Type B pancreatic cell (in vitro differentiated cells): ENCODE results near the gene FAM117A. TPM values are rescaled to one million over a fixed set of nuclear protein-coding genes. Genes with fewer than 3 reads are reported as not detected.

Experiments used
- DNase-seq: peaks from one replicate; pipeline ENCODE4 v3.0.0; 2021; ENCODE audit warnings: mixed read lengths; ENCODE audit not compliant: unreplicated experiment; ENCODE audit errors: extremely low spot score
- H3K27ac Mint-ChIP-seq: 2 replicates; pipeline ENCODE4 v1.8.0; 2021; ENCODE audit warnings: mild to moderate bottlenecking, mixed read lengths
- H3K27me3 Mint-ChIP-seq: 2 replicates; pipeline ENCODE4 v1.8.0; 2021; ENCODE audit warnings: mixed read lengths
- H3K36me3 Mint-ChIP-seq: 2 replicates; pipeline ENCODE4 v1.8.0; 2021; ENCODE audit warnings: mixed read lengths
- H3K4me1 Mint-ChIP-seq: one replicate; pipeline ENCODE4 v1.8.0; 2021; ENCODE audit warnings: mixed read lengths; ENCODE audit not compliant: unreplicated experiment
- H3K4me3 Mint-ChIP-seq: 2 replicates; pipeline ENCODE4 v1.8.0; 2021; ENCODE audit warnings: mild to moderate bottlenecking, mixed read lengths
- H3K9me3 Mint-ChIP-seq: 2 replicates; pipeline ENCODE4 v1.8.0; 2021; ENCODE audit warnings: mixed read lengths
- total RNA-seq: library from RNA; stranded (reverse); gene quantifications from 2 replicates; pipeline ENCODE4 v1.2.1, GENCODE V29; 2021; ENCODE audit warnings: low replicate concordance
- TF ChIP-seq, protein P1 (sequence below): fragments of 200-600 bp; sonication (generic); conservative IDR thresholded peaks from 2 replicates; pipeline ENCODE4 v1.5.0; 2021; ENCODE audit warnings: antibody characterized with exemption, mild to moderate bottlenecking

Gene FAM117A
- total RNA-seq, 1 donor from 2014 or later: 13.0 TPM

DNA sequence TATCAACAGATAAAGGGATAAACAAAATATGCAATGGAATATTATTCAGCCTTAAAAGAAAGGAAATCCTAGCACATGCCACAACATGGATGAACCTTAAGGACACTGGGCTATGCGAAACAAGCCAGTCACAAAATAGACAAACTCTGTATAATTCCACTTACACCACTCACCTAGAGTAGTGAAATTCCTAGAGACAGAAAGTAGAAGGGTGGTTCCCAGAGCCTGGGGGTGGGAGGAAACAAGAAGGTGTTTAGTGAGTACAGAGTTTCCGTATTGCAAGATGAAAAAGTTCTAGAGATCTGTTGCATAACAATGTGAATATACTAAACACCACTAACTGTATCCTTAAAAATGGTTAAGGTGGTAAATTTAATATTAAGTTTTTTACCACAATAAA is 96.1 kb downstream of the FAM117A start:
- Mint-ChIP-seq H3K36me3 (peaks cover 9% of the 10 kb centered on the region), H3K9me3 (no peaks in the 10 kb centered on the region), H3K4me3 (no peak overlapping the region), H3K4me1 (no peaks in the 10 kb centered on the region), H3K27ac (no peak overlapping the region), H3K27me3 (no peaks in the 10 kb centered on the region)
- DNase-seq: no peak
- TF ChIP-seq, protein P1, sequence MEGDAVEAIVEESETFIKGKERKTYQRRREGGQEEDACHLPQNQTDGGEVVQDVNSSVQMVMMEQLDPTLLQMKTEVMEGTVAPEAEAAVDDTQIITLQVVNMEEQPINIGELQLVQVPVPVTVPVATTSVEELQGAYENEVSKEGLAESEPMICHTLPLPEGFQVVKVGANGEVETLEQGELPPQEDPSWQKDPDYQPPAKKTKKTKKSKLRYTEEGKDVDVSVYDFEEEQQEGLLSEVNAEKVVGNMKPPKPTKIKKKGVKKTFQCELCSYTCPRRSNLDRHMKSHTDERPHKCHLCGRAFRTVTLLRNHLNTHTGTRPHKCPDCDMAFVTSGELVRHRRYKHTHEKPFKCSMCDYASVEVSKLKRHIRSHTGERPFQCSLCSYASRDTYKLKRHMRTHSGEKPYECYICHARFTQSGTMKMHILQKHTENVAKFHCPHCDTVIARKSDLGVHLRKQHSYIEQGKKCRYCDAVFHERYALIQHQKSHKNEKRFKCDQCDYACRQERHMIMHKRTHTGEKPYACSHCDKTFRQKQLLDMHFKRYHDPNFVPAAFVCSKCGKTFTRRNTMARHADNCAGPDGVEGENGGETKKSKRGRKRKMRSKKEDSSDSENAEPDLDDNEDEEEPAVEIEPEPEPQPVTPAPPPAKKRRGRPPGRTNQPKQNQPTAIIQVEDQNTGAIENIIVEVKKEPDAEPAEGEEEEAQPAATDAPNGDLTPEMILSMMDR: no peak

- peaks cover 21% of the 10 kb centered on the region for H3K36me3 Mint-ChIP-seq
- no peaks in the 10 kb centered on the region for H3K4me1 Mint-ChIP-seq
These were observed 99.2 kb downstream of the FAM117A start for GRCh38 chr17:49664706-49665211.

More at GRCh38 chr17:49664706-49665211, 99.2 kb downstream of the FAM117A start:
- no peak for DNase-seq
- Mint-ChIP-seq H3K27ac (no peak overlapping the region), H3K4me3 (no peak overlapping the region), H3K27me3 (no peaks in the 10 kb centered on the region), H3K9me3 (no peaks in the 10 kb centered on the region)
- TF ChIP-seq, protein P1: no peak

Other genes starting within 250 kb of the FAM117A start
- gene NXPH3, start 188.3 kb downstream of the FAM117A start, total RNA-seq: 0.45 and 0.46 TPM in 2 replicates
- 50.5 and 67.7 TPM in 2 replicates for gene SPOP, start 86.0 kb downstream of the FAM117A start, total RNA-seq
- gene SLC35B1, start 56.2 kb downstream of the FAM117A start, total RNA-seq: 65.2 and 71.7 TPM in 2 replicates
- 49.0 and 64.0 TPM in 2 replicates for gene KAT7, start 24.6 kb upstream of the FAM117A start, total RNA-seq
- not detected in 2 replicates for gene TAC4, start 83.9 kb upstream of the FAM117A start, total RNA-seq
- 3.1 and 10.4 TPM in 2 replicates for gene DLX4, start 205.1 kb upstream of the FAM117A start, total RNA-seq
- gene DLX3, start 231.1 kb upstream of the FAM117A start, total RNA-seq: 15.9 and 16.7 TPM in 2 replicates